Type B pancreatic cell (in vitro differentiated cells): ENCODE measurements around the gene SELENOK. TPM values are rescaled to one million over a fixed set of nuclear protein-coding genes. Genes with fewer than 3 reads are reported as not detected.
A peak's percentile ranks its signal among the peaks of the same experiment; 100 is the strongest.

Experiments used
- DNase-seq: peaks from one replicate; pipeline ENCODE4 v3.0.0; 2021; ENCODE audit warnings: mixed read lengths; ENCODE audit not compliant: unreplicated experiment; ENCODE audit errors: extremely low spot score
- H3K27ac Mint-ChIP-seq: 2 replicates; pipeline ENCODE4 v1.8.0; 2021; ENCODE audit warnings: mild to moderate bottlenecking, mixed read lengths
- H3K27me3 Mint-ChIP-seq: 2 replicates; pipeline ENCODE4 v1.8.0; 2021; ENCODE audit warnings: mixed read lengths
- H3K36me3 Mint-ChIP-seq: 2 replicates; pipeline ENCODE4 v1.8.0; 2021; ENCODE audit warnings: mixed read lengths
- H3K4me1 Mint-ChIP-seq: one replicate; pipeline ENCODE4 v1.8.0; 2021; ENCODE audit warnings: mixed read lengths; ENCODE audit not compliant: unreplicated experiment
- H3K4me3 Mint-ChIP-seq: 2 replicates; pipeline ENCODE4 v1.8.0; 2021; ENCODE audit warnings: mild to moderate bottlenecking, mixed read lengths
- H3K9me3 Mint-ChIP-seq: 2 replicates; pipeline ENCODE4 v1.8.0; 2021; ENCODE audit warnings: mixed read lengths
- CTCF ChIP-seq: fragments of 200-600 bp; sonication (generic); conservative IDR thresholded peaks from 2 replicates; pipeline ENCODE4 v1.5.0; 2021; ENCODE audit warnings: antibody characterized with exemption, mild to moderate bottlenecking
- total RNA-seq: library from RNA; stranded (reverse); gene quantifications from 2 replicates; pipeline ENCODE4 v1.2.1, GENCODE V29; 2021; ENCODE audit warnings: low replicate concordance

The SELENOK gene
- total RNA-seq, 1 donor from 2014 or later = 46.8 TPM

GRCh38 chr3:53883008-53883407, 8.7 kb downstream of the SELENOK start:
- Mint-ChIP-seq H3K4me3 (peak overlapping the region; percentile 98), H3K27me3 (no peaks in the 10 kb centered on the region), H3K9me3 (no peaks in the 10 kb centered on the region), H3K4me1 (peaks cover 19% of the 10 kb centered on the region), H3K27ac (peak overlapping the region; percentile 84), H3K36me3 (peaks cover 20% of the 10 kb centered on the region)
- DNase-seq = no peak
- TF ChIP-seq CTCF = no peak

- peak; percentile 61 for TF ChIP-seq CTCF
- Mint-ChIP-seq H3K27me3 (no peaks in the 10 kb centered on the region), H3K36me3 (peaks cover 25% of the 10 kb centered on the region), H3K4me3 (peak within 1 kb of the TSS; percentile 98), H3K4me1 (peaks cover 19% of the 10 kb centered on the region), H3K9me3 (no peaks in the 10 kb centered on the region), H3K27ac (peak within 1 kb of the TSS; percentile 84)
- peak; percentile 89 for DNase-seq
Observed at GRCh38 chr3:53881691-53882593, 9.7 kb downstream of the SELENOK start, which contains the start of gene ACTR8. Gene ACTR8, minus strand, starts transcription at chr3:53882152. Its CDS starts 51 bp downstream, at chr3:53882101.

DNA sequence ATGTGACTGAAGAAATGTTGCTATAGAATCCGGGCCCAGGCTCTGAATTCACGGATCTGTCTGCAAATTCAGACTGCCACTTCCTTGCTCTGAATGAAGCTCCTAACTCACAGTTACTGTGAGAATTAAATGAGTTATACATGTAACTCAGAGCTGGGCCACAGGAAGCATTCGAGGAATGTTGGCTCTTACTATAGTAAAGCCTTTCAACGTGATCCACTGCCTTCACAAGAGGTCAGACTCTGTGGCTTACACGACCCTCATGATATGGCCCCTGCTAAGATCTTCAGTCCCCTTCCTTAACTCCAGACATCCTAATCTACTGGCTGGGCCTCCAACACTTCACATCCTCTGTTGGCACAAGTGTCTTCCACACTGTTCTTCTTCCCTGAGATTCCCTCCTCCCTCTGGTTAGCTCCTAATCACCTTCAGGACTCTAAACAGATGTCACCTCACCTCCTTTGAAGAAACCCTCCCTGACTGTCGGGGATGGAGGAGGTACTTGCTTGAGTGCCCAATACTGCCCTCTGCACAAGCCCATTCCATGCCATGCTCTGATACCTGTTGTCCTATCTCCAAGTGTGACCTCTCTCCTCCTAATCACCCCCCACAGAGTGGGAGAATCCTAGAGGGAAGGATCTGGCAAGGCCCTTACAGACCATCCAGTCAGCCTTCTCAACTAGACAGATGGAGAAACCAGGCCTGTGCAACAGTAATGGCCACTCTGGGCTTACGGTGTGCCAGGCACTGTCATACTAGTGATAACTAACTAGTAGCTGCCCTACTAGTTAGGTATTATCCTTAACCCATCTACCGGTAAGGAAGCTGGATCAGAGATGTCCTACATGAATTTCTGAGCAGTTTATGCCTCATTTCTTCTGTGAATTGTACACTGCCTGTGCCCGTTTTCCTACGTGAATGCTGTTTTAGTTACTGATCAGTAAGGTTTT, 11.0 kb downstream of the SELENOK start:
- no peaks in the 10 kb centered on the region for H3K9me3 Mint-ChIP-seq
- peaks cover 19% of the 10 kb centered on the region for H3K4me1 Mint-ChIP-seq
- peak overlapping the region; percentile 84 for H3K27ac Mint-ChIP-seq
- no peak for DNase-seq
- TF ChIP-seq CTCF = no peak
- H3K4me3 Mint-ChIP-seq = peak overlapping the region; percentile 98
- H3K36me3 Mint-ChIP-seq = peaks cover 31% of the 10 kb centered on the region
- no peaks in the 10 kb centered on the region for H3K27me3 Mint-ChIP-seq

- no peak overlapping the region for H3K4me3 Mint-ChIP-seq
- H3K27me3 Mint-ChIP-seq = no peaks in the 10 kb centered on the region
- H3K9me3 Mint-ChIP-seq = no peaks in the 10 kb centered on the region
- TF ChIP-seq CTCF = no peak
- H3K27ac Mint-ChIP-seq = no peak overlapping the region
- DNase-seq = no peak
- peaks cover 23% of the 10 kb centered on the region for H3K36me3 Mint-ChIP-seq
- H3K4me1 Mint-ChIP-seq = no peaks in the 10 kb centered on the region
Observed at GRCh38 chr3:53865732-53866499, 25.7 kb downstream of the SELENOK start.

GRCh38 chr3:53863145-53863544, 28.5 kb downstream of the SELENOK start:
- no peak for TF ChIP-seq CTCF
- no peak overlapping the region for H3K27ac Mint-ChIP-seq
- H3K9me3 Mint-ChIP-seq = no peaks in the 10 kb centered on the region
- no peak overlapping the region for H3K4me3 Mint-ChIP-seq
- no peaks in the 10 kb centered on the region for H3K4me1 Mint-ChIP-seq
- DNase-seq = no peak
- H3K27me3 Mint-ChIP-seq = no peaks in the 10 kb centered on the region
- H3K36me3 Mint-ChIP-seq = peaks cover 17% of the 10 kb centered on the region
